K562 (cell line): ENCODE data around the gene GYS1. TPM values are rescaled to one million over a fixed set of nuclear protein-coding genes. Genes with fewer than 3 reads are reported as not detected.
"Not testable (repeated sequence)": the region's sequence is repeated elsewhere in the genome, so short reads cannot be mapped to it uniquely, and the experiment has no call there.

Source experiments
- ATAC-seq: fragments of 200-7000 bp; cut with Tn5 transposase; 3 replicates; pipeline ENCODE4 v1.9.1; 2020; ENCODE audit warnings: moderate library complexity
- BruUV-seq: library from RNA; stranded (reverse); fragments of 400-500 nt; replicated peaks from 2 replicates; lab custom pipeline; 2021; lab: Mats Ljungman, UMichigan
- CTCF ChIA-PET: fragments of 300-600 bp; formaldehyde crosslinking; extraction: SDS; loops from one replicate; lab custom pipeline; 2021; ENCODE audit warnings: low intra/inter-chr PET ratio; lab: Yijun Ruan, JAX
- POLR2A ChIA-PET: fragments of 300-600, 350-650 bp; sonication (Branson Sonifier 250); formaldehyde crosslinking; extraction: SDS; loops from one replicate; lab custom pipeline; 2021; ENCODE audit warnings: antibody characterized with exemption, inconsistent platforms; lab: Yijun Ruan, JAX
- DNase-seq, 4 experiments: peaks; one replicate each; pipeline versions ENCODE4 v3.0.0 to v3.0.0-alpha.2; 2011 to 2018; ENCODE audit warnings: low spot score in 3 of 4, mixed read lengths in 3 of 4; ENCODE audit errors: extremely low read depth in 1 of 4
- FAIRE-seq: peaks from 2 replicates; lab custom pipeline; 2011; peaks lifted over from hg19 to GRCh38; lab: Jason Lieb, UNC
- H2AFZ ChIP-seq: 2 replicates; pipeline ENCODE4 v1.6.0; 2011; ENCODE audit warnings: low read depth, low read length, control low read depth, inconsistent platforms
- H3K27ac ChIP-seq: fragments of 200-600 bp; 3 replicates; pipeline ENCODE4 v1.8.0; 2011; ENCODE audit warnings: low read depth, mild to moderate bottlenecking, control low read depth, inconsistent platforms, low read length, moderate library complexity, mixed read lengths; ENCODE audit errors: extremely low read depth
- H3K27me3 ChIP-seq, 2 experiments: fragments of 300-600 bp in 1 of 2; 2 replicates in 1 of 2; 3 replicates in 1 of 2; pipeline versions ENCODE4 v1.6.0 to v1.8.0; 2011; ENCODE audit warnings: inconsistent platforms in 2 of 2, low read length in 2 of 2, mild to moderate bottlenecking in 1 of 2, mixed read lengths in 1 of 2, moderate library complexity in 1 of 2; ENCODE audit not compliant: control insufficient read depth in 2 of 2, insufficient read depth in 2 of 2
- H3K36me3 ChIP-seq: fragments of 300-600 bp; 3 replicates; pipeline ENCODE4 v1.8.0; 2011; ENCODE audit warnings: mild to moderate bottlenecking, low read length, inconsistent platforms; ENCODE audit not compliant: control insufficient read depth, insufficient read depth
- H3K4me1 ChIP-seq, 2 experiments: fragments of 200-600 bp in 1 of 2; replicated peaks in 1 of 2; 2 replicates in 1 of 2; 3 replicates in 1 of 2; pipeline versions ENCODE4 v1.5.1 to v1.8.0; 2011; ENCODE audit warnings: inconsistent platforms in 2 of 2, low read length in 2 of 2, mild to moderate bottlenecking in 1 of 2, mixed read lengths in 1 of 2, moderate library complexity in 1 of 2; ENCODE audit not compliant: control insufficient read depth in 2 of 2, insufficient read depth in 2 of 2
- H3K4me2 ChIP-seq: 2 replicates; pipeline ENCODE4 v1.6.1; 2011; ENCODE audit warnings: low read length, control low read depth, inconsistent platforms, mixed read lengths; ENCODE audit not compliant: insufficient read depth
- H3K4me3 ChIP-seq: fragments of 200-600 bp; sonication (generic), shearing (Covaris generic); 2 replicates; pipeline ENCODE4 v1.5.1; 2016; ENCODE audit warnings: control low read depth, inconsistent platforms
- H3K79me2 ChIP-seq: fragments of 200-600 bp; 3 replicates; pipeline ENCODE4 v1.8.0; 2011; ENCODE audit warnings: low read length, inconsistent platforms; ENCODE audit not compliant: control insufficient read depth, insufficient read depth
- H3K9ac ChIP-seq, 2 experiments: 2 replicates each; pipeline versions ENCODE4 v1.6.0 to v1.6.1; 2011; ENCODE audit warnings: low read depth in 2 of 2, low read length in 2 of 2, control low read depth in 1 of 2, inconsistent platforms in 1 of 2, mild to moderate bottlenecking in 1 of 2, mixed read lengths in 1 of 2; ENCODE audit not compliant: insufficient read depth in 1 of 2
- H3K9me1 ChIP-seq: one replicate; pipeline ENCODE4 v1.6.0; 2011; ENCODE audit warnings: inconsistent platforms, mild to moderate bottlenecking, low read length, moderate library complexity; ENCODE audit not compliant: control insufficient read depth, insufficient read depth
- H3K9me3 ChIP-seq: replicated peaks from 2 replicates; pipeline ENCODE4 v1.5.1; 2011; ENCODE audit warnings: low read depth, low read length, inconsistent platforms; ENCODE audit not compliant: control insufficient read depth, insufficient read depth
- H4K20me1 ChIP-seq: replicated peaks from 2 replicates; pipeline ENCODE4 v1.6.1; 2011; ENCODE audit warnings: low read length, inconsistent platforms, mixed read lengths; ENCODE audit not compliant: control insufficient read depth, insufficient read depth
- CTCF ChIP-seq, 3 experiments: IDR thresholded peaks in 2 of 3; conservative IDR thresholded peaks in 1 of 3; 2 replicates each; pipeline ENCODE4 v1.5.1; 2011 to 2012; ENCODE audit warnings: low read length in 3 of 3, mild to moderate bottlenecking in 3 of 3, control low read depth in 2 of 3, improper control_type of control experiment in 1 of 3, inconsistent platforms in 1 of 3, low read depth in 1 of 3, mixed read lengths in 1 of 3, moderate library complexity in 1 of 3; ENCODE audit not compliant: insufficient read depth in 2 of 3
- MLLT1 ChIP-seq, 2 experiments: fragments of 450-650 bp; IDR thresholded peaks; 2 replicates each; pipeline ENCODE4 v1.6.1; 2016
- RBM25 ChIP-seq: fragments of 200-400 bp; formaldehyde crosslinking; IDR thresholded peaks from 2 replicates; pipeline ENCODE4 v1.6.1; 2018; ENCODE audit warnings: low read length, low read depth, moderate library complexity; ENCODE audit not compliant: severe bottlenecking
- ZKSCAN8 ChIP-seq: fragments of 200-800 bp; sonication (Bioruptor generic); IDR thresholded peaks from 2 replicates; pipeline ENCODE4 v1.6.1; 2016; ENCODE audit warnings: missing genetic modification characterization, missing compliant biosample characterization
- WGBS: fragments of 100-300 bp; shearing (Covaris generic); methylation state at CpG from one replicate; pipeline ENCODE4 v1.1.6; 2016; ENCODE audit warnings: low coverage, mixed read lengths; ENCODE audit not compliant: insufficient coverage; ENCODE audit errors: missing lambda C conversion rate; 5-methylcytosine and 5-hydroxymethylcytosine counted together
- in situ Hi-C: fragments of 300-500 bp; cut with MboI; formaldehyde crosslinking; loops from 4 replicates; pipeline ENCODE4 v1.15.0; 2018; ENCODE audit warnings: inconsistent platforms, mixed read lengths
- intact Hi-C: fragments of 100-400 bp; cut with micrococcal nuclease; formaldehyde crosslinking; loops from 2 replicates; pipeline ENCODE4 v1.14.2; 2022
- polyA plus RNA-seq, 8 experiments: library from polyadenylated mRNA; depleted of rRNA in 4 of 8; stranded (reverse) in 5 of 8; unstranded in 3 of 8; fragments of >200 nt; fragmentation: Nextera tagmentation in 2 of 8; fragmentation: Illumina TruSeq in 1 of 8; extraction: Ambion mirVana in 2 of 8; extraction: Trizol in 1 of 8; gene quantifications; 2 replicates each; pipeline versions ENCODE4 v1.2.1 to v1.2.3, GENCODE V29; 2011 to 2014; ENCODE audit warnings: inconsistent platforms in 1 of 8, missing spikeins in 1 of 8
- total RNA-seq, 7 experiments: library from RNA; depleted of rRNA in 6 of 7; stranded (reverse); fragments of >200 nt in 6 of 7; fragmentation: Illumina TruSeq in 2 of 7; extraction: Trizol in 2 of 7; gene quantifications; 2 replicates each; pipeline versions ENCODE4 v1.2.1 to v1.2.3, GENCODE V29; 2011 to 2021; ENCODE audit warnings: low replicate concordance in 1 of 7

The GYS1 gene
- total and polyA plus RNA-seq, 9 of the 15 experiments (the other 6 are each of a cell fraction or from before 2014, with no cell fraction given): 1.9 to 31.1 (median 15.2) TPM

- DNase-seq (no peak), FAIRE-seq (no peak), ATAC-seq (no peak)
- Histone ChIP-seq H3K9ac (no peak overlapping the region), H3K4me2 (no peak overlapping the region), H3K9me3 (no peaks in the 10 kb centered on the region), H3K4me1 (peaks cover 8 to 18% of the 10 kb centered on the region in 2 experiments; a peak in 4 of 5 replicates), H3K36me3 (peaks cover 4% of the 10 kb centered on the region; the same call in 1 of the 3 replicates), H3K27me3 (no peaks in the 10 kb centered on the region), H3K9me1 (no peaks in the 10 kb centered on the region), H2AFZ (no peak overlapping the region), H3K4me3 (no peak overlapping the region), H3K27ac (no peak overlapping the region), H4K20me1 (no peaks in the 10 kb centered on the region), H3K79me2 (no peaks in the 10 kb centered on the region; the same call in 2 of the 3 replicates)
- CTCF ChIA-PET: interaction anchor here (0.6 to 0.7 kb wide), 2 partner anchors 27 to 145 kb away, joined by 3 to 4 read pairs; no protein-coding TSS in a partner anchor
- WGBS: 83% methylated on average over 13 of the region's 15 CpGs
- intact Hi-C loops: no loop called here
- peak; percentile 19 for TF ChIP-seq RBM25
- TF ChIP-seq CTCF (IDR thresholded peaks at IDR 0.05 in 2 of 3, conservative IDR thresholded peaks at IDR 0.05 in 1 of 3; ENCODE audit: insufficient read depth in 2 of 3, low read depth in 1 of 3, low read length in 3 of 3): 0 out of 6 replicates have a peak, but pooled peaks of 1 of the 3 experiments have one; percentile 11
- TF ChIP-seq MLLT1 (IDR thresholded peaks at IDR 0.05): 0 out of 4 replicates have a peak, but pooled peaks of 1 of the 2 experiments have one; percentile 10
- no peak for TF ChIP-seq ZKSCAN8
- BruUV-seq: no TSS peak
- in situ Hi-C loops: no loop called here
- POLR2A ChIA-PET: interaction anchor here (0.9 to 1.4 kb wide), 4 partner anchors 9 to 35 kb away, joined by 3 to 6 read pairs (median 4); no protein-coding TSS in a partner anchor
These were observed 64.7 kb downstream of the GYS1 start for GRCh38 chr19:48928164-48929025.

- FAIRE-seq, H3K4me2 ChIP-seq, H3K27me3 ChIP-seq, in situ Hi-C loops, H3K79me2 ChIP-seq, ATAC-seq, H4K20me1 ChIP-seq, H3K4me3 ChIP-seq, DNase-seq, H3K27ac ChIP-seq, CTCF ChIA-PET, intact Hi-C loops, H3K9me3 ChIP-seq, H3K9ac ChIP-seq, H3K9me1 ChIP-seq, BruUV-seq, H2AFZ ChIP-seq: not testable (repeated sequence)
- Histone ChIP-seq H3K4me1 (peaks cover 6 to 15% of the 10 kb centered on the region in 2 experiments; a peak in 3 of 5 replicates), H3K36me3 (peaks cover 11% of the 10 kb centered on the region; the same call in 1 of the 3 replicates)
- WGBS: 83% methylated on average over 15 of the region's 17 CpGs
- POLR2A ChIA-PET: interaction anchor here (0.7 to 1.4 kb wide), 6 partner anchors 9 to 137 kb away, joined by 3 to 6 read pairs (median 3); no protein-coding TSS in a partner anchor
These were observed 65.4 kb downstream of the GYS1 start for GRCh38 chr19:48927692-48928091.
